Mammary epithelial cell (primary cell): ENCODE data around the gene CPNE1.

Experiments
- EZH2 ChIP-seq: IDR thresholded peaks from 2 replicates; pipeline ENCODE4 v1.6.1; 2012; ENCODE audit warnings: low read length, inconsistent platforms, borderline replicate concordance
- TF ChIP-seq, protein P1 (sequence below), 2 donors: IDR thresholded peaks in 1 of 2; conservative IDR thresholded peaks in 1 of 2; 2 replicates each; pipeline ENCODE4 v1.5.1; 2011 to 2012; ENCODE audit warnings: inconsistent platforms in 2 of 2, low read length in 2 of 2, mild to moderate bottlenecking in 2 of 2, control low read depth in 1 of 2, low read depth in 1 of 2; ENCODE audit not compliant: insufficient read depth in 1 of 2; ENCODE audit errors: extremely low read depth in 1 of 2

GRCh38 chr20:35595456-35595855 lies 69.2 kb downstream of the CPNE1 start:
- TF ChIP-seq, protein P1, sequence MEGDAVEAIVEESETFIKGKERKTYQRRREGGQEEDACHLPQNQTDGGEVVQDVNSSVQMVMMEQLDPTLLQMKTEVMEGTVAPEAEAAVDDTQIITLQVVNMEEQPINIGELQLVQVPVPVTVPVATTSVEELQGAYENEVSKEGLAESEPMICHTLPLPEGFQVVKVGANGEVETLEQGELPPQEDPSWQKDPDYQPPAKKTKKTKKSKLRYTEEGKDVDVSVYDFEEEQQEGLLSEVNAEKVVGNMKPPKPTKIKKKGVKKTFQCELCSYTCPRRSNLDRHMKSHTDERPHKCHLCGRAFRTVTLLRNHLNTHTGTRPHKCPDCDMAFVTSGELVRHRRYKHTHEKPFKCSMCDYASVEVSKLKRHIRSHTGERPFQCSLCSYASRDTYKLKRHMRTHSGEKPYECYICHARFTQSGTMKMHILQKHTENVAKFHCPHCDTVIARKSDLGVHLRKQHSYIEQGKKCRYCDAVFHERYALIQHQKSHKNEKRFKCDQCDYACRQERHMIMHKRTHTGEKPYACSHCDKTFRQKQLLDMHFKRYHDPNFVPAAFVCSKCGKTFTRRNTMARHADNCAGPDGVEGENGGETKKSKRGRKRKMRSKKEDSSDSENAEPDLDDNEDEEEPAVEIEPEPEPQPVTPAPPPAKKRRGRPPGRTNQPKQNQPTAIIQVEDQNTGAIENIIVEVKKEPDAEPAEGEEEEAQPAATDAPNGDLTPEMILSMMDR (conservative IDR thresholded peaks at IDR 0.05 in 1 of 2, IDR thresholded peaks at IDR 0.05 in 1 of 2; ENCODE audit: extremely low read depth in 1 of 2, insufficient read depth in 1 of 2, low read depth in 1 of 2, low read length in 2 of 2) = no peak
- no peak for TF ChIP-seq EZH2
